GM23338 (cell line): ENCODE data around the gene RBM12. TPM values are rescaled to one million over a fixed set of nuclear protein-coding genes. Genes with fewer than 3 reads are reported as not detected.

ENCODE experiments used
- ATAC-seq: fragments of 200-7000 bp; cut with Tn5 transposase; 3 replicates; pipeline ENCODE4 v1.9.1; 2020
- DNase-seq: peaks from one replicate; pipeline ENCODE4 v3.0.0-alpha.2; 2015; ENCODE audit warnings: low spot score
- H2AFZ ChIP-seq: fragments of 200-600 bp; sonication (generic); 2 replicates; pipeline ENCODE4 v1.8.0; 2016; ENCODE audit warnings: antibody characterized with exemption, mild to moderate bottlenecking, moderate library complexity
- H3F3A ChIP-seq: fragments of 200-600 bp; sonication (generic); replicated peaks from 2 replicates; pipeline ENCODE4 v1.8.0; 2017; ENCODE audit warnings: antibody characterized with exemption, mixed run types, low read depth
- H3K27ac ChIP-seq: fragments of 200-600 bp; sonication (generic); 2 replicates; pipeline ENCODE4 v1.6.1; 2016; ENCODE audit warnings: low read depth
- H3K27me3 ChIP-seq: fragments of 200-600 bp; sonication (generic); 2 replicates; pipeline ENCODE4 v1.8.0; 2016; ENCODE audit warnings: mild to moderate bottlenecking, mixed run types, moderate library complexity; ENCODE audit not compliant: insufficient read depth
- H3K36me3 ChIP-seq: fragments of 200-600 bp; sonication (generic); 2 replicates; pipeline ENCODE4 v1.8.0; 2016; ENCODE audit warnings: mild to moderate bottlenecking; ENCODE audit not compliant: insufficient read depth
- H3K4me1 ChIP-seq: fragments of 200-600 bp; sonication (generic); 2 replicates; pipeline ENCODE4 v1.8.0; 2016; ENCODE audit warnings: mild to moderate bottlenecking, moderate library complexity; ENCODE audit not compliant: insufficient read depth
- H3K4me2 ChIP-seq: fragments of 200-600 bp; sonication (generic); 2 replicates; pipeline ENCODE4 v1.7.1; 2017; ENCODE audit warnings: mixed run types
- H3K4me3 ChIP-seq: fragments of 200-600 bp; sonication (generic); 2 replicates; pipeline ENCODE4 v1.6.1; 2016; ENCODE audit warnings: mixed run types
- H3K79me2 ChIP-seq: fragments of 200-600 bp; sonication (generic); replicated peaks from 2 replicates; pipeline ENCODE4 v1.8.0; 2017; ENCODE audit warnings: mild to moderate bottlenecking; ENCODE audit not compliant: insufficient read depth
- H3K9me2 ChIP-seq: fragments of 200-600 bp; sonication (generic); 2 replicates; pipeline ENCODE4 v1.8.0; 2017; ENCODE audit not compliant: insufficient read depth
- H4K20me1 ChIP-seq: fragments of 200-600 bp; sonication (generic); replicated peaks from 2 replicates; pipeline ENCODE4 v1.8.0; 2017; ENCODE audit warnings: mild to moderate bottlenecking; ENCODE audit not compliant: insufficient read depth
- H3K27ac Mint-ChIP-seq: 2 replicates; pipeline ENCODE4 v1.8.0; 2020; ENCODE audit warnings: inconsistent platforms, mild to moderate bottlenecking, moderate library complexity, mixed read lengths
- H3K27me3 Mint-ChIP-seq: 3 replicates; pipeline ENCODE4 v1.8.0; 2022; ENCODE audit warnings: low read depth, mild to moderate bottlenecking, moderate library complexity, mixed read lengths, inconsistent platforms; ENCODE audit not compliant: insufficient read depth, poor library complexity
- H3K36me3 Mint-ChIP-seq: 3 replicates; pipeline ENCODE4 v1.8.0; 2021; ENCODE audit warnings: low read depth, mild to moderate bottlenecking, inconsistent platforms, moderate library complexity, mixed read lengths
- H3K4me1 Mint-ChIP-seq: 3 replicates; pipeline ENCODE4 v1.8.0; 2020; ENCODE audit warnings: mild to moderate bottlenecking, inconsistent platforms, mixed read lengths
- H3K4me3 Mint-ChIP-seq: 3 replicates; pipeline ENCODE4 v1.8.0; 2021; ENCODE audit warnings: moderate library complexity, mild to moderate bottlenecking, inconsistent platforms, mixed read lengths
- H3K9me3 Mint-ChIP-seq: 3 replicates; pipeline ENCODE4 v1.8.0; 2020; ENCODE audit warnings: moderate library complexity, mild to moderate bottlenecking, inconsistent platforms, mixed read lengths
- NANOG ChIP-seq: IDR thresholded peaks from 2 replicates; pipeline ENCODE4 v1.6.1; 2016; ENCODE audit warnings: antibody characterized with exemption, borderline replicate concordance
- REST ChIP-seq: IDR thresholded peaks from one replicate; pipeline ENCODE4 v1.6.1; 2018; ENCODE audit warnings: antibody characterized with exemption; ENCODE audit not compliant: unreplicated experiment
- STAT1 ChIP-seq: IDR thresholded peaks from one replicate; pipeline ENCODE4 v1.6.1; 2016; ENCODE audit warnings: antibody characterized with exemption; ENCODE audit not compliant: unreplicated experiment
- ZNF462 ChIP-seq: fragments of 250-450 bp; sonication (Bioruptor Pico); IDR thresholded peaks from 2 replicates; pipeline ENCODE4 v1.5.0; 2020; ENCODE audit warnings: mild to moderate bottlenecking, moderate library complexity
- polyA plus RNA-seq: library from polyadenylated mRNA; unstranded; fragments of >200 nt; fragmentation: Nextera tagmentation; extraction: Ambion mirVana; gene quantifications from 2 replicates; pipeline ENCODE4 v1.2.1, GENCODE V29; 2016
- total RNA-seq: library from RNA; depleted of rRNA; stranded (reverse); fragments of >200 nt; shearing (Covaris generic); gene quantifications from 2 replicates; pipeline ENCODE4 v1.2.3, GENCODE V29; 2014

The RBM12 gene
- total and polyA plus RNA-seq, 2 experiments from 2014 or later, result 22.3 to 82.2 TPM

- DNase-seq (no peak), ATAC-seq (no peak)
- Histone ChIP-seq H3K9me2 (no peaks in the 10 kb centered on the region), H3K36me3 (no peaks in the 10 kb centered on the region), H3F3A (no peaks in the 10 kb centered on the region), H3K79me2 (no peaks in the 10 kb centered on the region), H3K27ac (no peak overlapping the region), H4K20me1 (no peaks in the 10 kb centered on the region), H2AFZ (no peak overlapping the region), H3K4me2 (no peak overlapping the region), H3K27me3 (peaks cover 48% of the 10 kb centered on the region), H3K4me1 (peaks cover 4% of the 10 kb centered on the region), H3K4me3 (no peak overlapping the region)
- H3K27ac Mint-ChIP-seq, result no peak overlapping the region
- H3K4me1 Mint-ChIP-seq, result peaks cover 13% of the 10 kb centered on the region
- no peaks in the 10 kb centered on the region; the same call in 2 of the 3 replicates for H3K9me3 Mint-ChIP-seq
- no peak overlapping the region for H3K4me3 Mint-ChIP-seq
- no peak for TF ChIP-seq ZNF462 (CRISPR knock-in tag)
- no peak for TF ChIP-seq REST
- no peak for TF ChIP-seq STAT1
- TF ChIP-seq NANOG, result no peak
- no peaks in the 10 kb centered on the region; the same call in 1 of the 3 replicates for H3K36me3 Mint-ChIP-seq
- peaks cover 39% of the 10 kb centered on the region for H3K27me3 Mint-ChIP-seq
These were observed 60.8 kb downstream of the RBM12 start for GRCh38 chr20:35603695-35604448.
